Left renal cortex interstitium (tissue), 4 donors: ENCODE measurements around the gene LRRC18. TPM values are rescaled to one million over a fixed set of nuclear protein-coding genes. Genes with fewer than 3 reads are reported as not detected.
A peak's percentile ranks its signal among the peaks of the same experiment; 100 is the strongest.

Experiments used
- DNase-seq, 4 donors: peaks; one replicate each; pipeline ENCODE4 v3.0.0-alpha.2; 2013; ENCODE audit warnings: low read depth in 4 of 4, low spot score in 2 of 4, missing footprints in 1 of 4
- polyA plus RNA-seq, 4 donors: library from polyadenylated mRNA; unstranded; fragments of 120-200 nt; gene quantifications; one replicate each; pipeline ENCODE4 v1.2.1, GENCODE V29; 2013; ENCODE audit not compliant: insufficient read length in 4 of 4

Gene LRRC18
- under 1 TPM in 3 of 4 donors, not detected in 1; 0.11 to 0.19 (median 0.17) TPM for polyA plus RNA-seq

DNA sequence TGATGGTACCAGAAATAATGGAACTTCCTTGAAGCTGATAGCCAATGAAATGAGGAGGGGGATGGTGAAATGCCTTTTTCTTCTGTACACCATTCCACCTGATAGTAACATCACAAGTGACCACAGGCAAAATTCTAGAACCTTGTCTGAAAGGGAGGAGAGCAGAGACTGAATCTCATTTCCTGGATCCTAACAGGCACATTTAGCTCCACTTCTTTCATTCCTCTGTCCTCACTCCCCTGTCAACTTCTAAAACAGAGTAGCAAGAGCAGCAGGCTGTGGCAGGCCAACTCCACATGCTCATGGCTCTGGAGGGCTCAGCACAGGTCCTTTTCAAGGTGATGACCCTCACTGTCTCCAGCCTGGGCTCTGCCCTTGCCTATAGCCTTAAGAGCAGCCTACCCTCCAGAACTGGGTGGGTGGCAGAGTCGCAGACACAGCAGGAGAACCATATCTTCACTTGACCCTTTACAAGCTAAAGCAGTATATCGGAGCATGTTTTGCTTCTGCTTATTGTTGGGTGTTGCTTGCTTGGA is at the start of gene LRRC18:
TSS of gene LRRC18 (minus strand) at position 51 of the 536 bp plus-strand sequence. CDS start 25,685 bp downstream, outside the sequence.
- DNase-seq, result no peak

DNA sequence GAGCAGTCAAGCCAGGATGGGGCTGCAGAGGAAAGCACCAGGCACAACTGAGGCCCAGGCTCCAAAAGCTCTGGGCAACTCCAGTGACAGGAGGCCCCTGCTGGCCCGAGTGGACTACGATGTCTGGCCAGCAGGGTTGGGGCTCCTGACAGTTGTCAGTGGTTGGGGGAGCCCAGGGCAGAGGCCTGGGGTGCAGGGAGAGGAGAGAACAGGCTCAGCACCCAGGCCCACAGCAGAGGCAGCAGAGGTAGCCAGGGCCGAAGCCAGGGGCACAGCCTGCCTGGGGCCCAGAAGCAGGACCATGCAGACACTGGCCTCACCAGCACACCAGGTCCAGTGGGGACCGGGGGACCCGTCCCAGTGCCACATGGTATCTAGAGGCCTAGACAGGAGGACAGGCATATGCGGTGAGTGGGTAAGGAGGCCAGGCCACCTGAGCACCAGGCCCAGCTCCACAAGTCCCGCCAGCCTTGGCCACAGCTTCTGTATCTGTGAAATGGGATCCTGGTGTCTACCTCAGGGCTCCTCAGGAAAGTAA is 46.0 kb upstream of the LRRC18 start:
- DNase-seq, result no peak

DNA sequence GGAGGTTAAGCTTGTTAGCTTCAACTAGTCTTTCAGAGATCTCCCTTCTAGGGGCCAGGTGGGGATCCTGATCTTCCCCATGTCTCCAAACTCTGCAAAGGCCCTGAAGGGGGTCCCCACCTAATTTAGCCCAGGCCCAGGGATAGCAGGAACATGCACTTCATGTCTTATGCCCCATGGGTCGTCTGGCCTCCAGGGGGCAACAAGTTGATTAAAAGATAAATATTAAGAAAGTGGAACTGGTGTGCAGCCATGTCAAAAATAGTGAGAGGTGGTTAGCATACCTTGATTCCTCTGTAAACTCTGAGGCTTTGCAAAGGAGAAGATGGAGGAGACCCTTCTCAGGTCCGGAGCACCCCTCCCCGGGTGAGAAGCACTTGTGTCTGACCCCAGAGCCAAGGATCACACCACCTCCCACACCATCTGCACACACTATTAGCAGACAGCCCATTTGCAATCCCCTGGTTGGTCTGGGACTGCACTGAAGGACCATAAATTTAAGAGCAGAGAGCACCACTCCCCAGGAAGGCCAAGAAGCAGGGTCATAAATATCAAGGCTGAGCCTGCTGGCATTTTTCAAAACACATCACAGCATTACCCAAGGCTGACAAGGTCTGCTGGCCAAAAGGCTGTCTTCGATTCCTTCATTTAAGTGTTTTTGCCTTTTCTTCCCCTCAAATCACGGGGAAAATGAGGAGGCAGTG is 44.2 kb upstream of the LRRC18 start:
- DNase-seq, result no peak

DNA sequence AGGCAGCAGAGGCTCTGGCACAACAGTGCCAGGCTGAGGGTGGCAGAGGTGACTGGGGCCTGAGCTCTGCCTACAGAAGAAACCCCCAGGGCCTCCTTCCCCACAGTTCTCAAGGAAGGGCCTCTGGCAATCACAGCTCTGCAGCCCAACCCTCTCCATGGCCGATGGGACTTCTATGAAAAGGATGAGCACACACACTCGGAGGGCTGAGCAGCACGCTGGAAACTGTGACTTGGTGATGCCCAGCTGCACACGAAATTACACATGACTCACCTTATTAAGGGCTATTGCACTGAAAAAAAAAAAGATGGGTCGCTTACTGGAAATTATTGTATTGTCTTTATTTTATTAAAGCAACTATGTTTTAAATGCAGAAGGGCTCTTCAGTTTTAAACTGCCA is 42.9 kb upstream of the LRRC18 start:
- no peak for DNase-seq

DNA sequence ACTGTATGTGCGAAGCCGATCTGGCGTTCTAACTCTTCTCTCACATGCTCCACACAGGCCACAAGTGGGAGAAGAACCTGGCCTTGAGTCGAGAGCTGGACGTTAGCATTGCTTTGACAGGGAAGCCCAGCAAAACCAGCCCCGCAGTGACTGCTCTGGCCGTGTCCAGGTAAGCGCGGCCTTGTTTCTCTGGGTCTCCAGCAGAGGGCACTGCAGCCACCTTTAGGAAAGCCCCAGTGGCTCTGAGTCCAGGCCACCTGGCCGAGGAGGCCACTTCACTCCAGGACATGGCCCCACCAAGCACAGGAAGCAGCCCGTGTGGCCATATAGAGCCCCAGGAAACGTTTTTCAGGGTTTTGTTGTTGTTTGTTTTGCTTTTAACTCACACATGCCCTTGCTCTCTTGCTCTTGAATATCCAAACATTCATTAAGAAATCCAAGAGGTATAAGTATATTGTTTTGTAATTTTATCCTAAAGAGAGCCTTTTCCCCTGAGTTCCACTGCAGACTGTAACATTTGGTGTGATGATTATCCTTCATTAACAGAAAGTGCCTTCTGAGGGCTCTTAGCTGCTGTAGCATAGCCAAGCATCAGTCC is 41.8 kb upstream of the LRRC18 start:
- peak in 1 of 4 donors; percentile 21 for DNase-seq

DNA sequence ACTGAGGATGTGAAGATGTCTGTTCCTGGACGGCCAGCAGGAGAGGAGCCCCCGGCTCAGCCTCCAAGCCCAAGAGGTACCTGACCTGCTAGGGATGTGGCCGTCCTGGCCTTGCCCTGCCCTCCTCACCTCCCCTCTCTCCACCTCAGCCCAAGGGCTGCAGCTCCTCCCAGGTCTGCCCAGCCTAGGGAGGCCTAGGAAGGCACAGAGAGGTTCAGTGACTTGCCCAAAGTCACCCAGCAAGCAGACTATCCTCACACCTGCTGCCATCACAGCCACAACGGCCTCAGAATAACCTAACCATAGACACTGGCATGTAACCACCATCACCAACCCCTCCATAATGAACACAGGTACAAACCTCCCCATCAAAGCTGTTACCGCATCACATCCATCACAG is 38.7 kb upstream of the LRRC18 start:
- no peak for DNase-seq

DNA sequence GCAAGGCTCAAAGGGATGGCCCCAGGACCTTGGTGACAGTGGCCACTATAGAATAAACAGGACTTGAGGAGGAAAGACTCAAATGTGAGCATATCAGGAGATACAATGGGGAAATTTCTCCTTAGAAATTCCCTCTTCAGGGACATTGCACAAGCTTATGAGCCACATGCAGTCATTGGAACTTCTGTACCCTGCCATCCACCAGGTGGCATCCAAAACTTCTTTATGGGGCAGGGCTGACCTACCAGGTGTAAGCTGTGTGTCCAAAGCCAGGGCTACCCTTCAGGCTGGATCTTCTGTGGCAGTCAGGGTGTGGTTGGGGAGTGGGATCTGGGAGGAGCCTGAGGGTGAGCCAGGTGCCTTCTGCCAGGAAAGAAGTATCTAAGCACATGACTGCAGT is 36.6 kb upstream of the LRRC18 start:
- DNase-seq, result no peak

DNA sequence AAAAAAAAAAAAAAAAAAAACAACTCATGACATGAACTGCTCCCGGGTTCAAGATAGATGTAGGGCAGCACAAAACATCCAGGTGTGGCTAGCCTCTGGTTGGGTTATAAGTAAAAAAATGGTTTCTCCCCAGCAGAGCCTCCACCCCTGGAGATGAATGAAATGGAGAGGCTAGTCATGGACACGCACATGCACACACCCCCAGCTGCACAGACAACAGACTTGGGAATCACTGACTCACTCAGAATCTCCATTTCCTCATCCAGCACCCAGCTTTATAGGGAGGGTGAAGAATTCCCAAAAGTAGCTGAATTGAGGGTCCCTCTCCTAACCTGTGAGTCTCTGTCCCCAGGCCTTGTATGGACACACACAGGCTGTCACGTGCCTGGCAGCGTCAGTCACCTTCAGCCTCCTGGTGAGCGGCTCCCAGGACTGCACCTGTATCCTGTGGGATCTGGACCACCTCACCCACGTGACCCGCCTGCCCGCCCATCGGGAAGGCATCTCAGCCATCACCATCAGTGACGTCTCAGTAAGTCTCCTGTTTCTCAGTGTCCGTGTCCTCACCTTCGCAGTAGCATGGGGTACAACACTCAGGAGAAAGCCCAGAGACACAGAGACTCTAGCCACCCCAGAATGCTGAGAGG is 35.0 kb upstream of the LRRC18 start:
- no peak for DNase-seq

DNA sequence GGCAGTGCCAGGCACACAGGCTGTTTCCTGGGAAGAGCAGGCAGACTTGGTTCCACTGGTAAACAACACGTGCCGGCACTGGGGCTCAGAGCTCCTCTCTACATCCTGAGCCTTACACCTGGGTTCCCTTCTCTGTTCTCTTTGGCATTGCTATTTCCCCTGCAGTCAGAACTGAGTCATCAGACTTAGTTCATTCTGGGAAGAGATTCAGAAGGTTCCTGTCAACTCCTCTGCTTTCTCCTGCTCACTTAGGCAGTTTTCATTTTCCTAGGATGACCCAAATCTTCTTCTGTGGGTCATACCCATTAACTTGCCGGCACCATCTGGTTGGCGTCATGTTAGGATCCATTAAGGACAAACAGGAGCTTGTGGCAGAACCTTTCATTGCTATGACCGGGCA is 33.4 kb upstream of the LRRC18 start:
- DNase-seq, result no peak

DNA sequence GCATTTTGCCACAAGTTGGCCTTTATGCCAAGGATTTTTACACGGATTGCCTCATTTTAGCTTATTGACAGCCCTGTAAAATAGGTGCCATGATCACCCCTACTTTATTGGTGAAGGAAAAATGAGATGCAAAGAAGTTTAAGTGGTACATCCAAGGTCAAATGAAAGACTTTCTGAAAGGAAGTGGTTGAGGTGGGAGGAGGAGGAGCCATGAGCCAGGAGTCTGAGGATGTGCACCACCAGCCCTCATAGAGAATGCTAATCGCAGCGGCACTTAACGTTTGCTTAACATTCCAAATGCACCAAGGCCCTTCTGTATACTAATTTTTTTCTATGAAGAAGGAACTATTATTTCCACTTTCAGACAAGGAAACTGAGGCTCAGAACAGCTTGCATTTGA is 31.0 kb upstream of the LRRC18 start:
- DNase-seq, result no peak

DNA sequence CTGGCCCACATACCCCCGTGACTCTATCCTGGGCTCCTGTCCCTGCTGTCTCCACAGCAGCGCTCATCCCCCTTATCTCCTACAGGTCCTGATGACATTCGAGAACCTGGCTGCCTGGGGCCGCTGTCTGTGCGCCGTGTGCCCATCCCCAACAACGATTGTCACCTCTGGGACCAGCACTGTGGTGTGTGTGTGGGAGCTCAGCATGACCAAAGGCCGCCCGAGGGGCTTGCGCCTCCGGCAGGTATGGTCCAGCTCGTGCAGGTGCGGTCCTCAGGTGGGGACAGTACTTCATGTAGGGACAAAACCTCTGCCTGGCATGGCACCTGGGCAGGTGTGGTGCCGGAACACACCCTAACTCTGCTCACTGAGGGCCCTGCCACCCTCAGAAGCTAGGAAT is 30.4 kb upstream of the LRRC18 start:
- DNase-seq, result no peak

DNA sequence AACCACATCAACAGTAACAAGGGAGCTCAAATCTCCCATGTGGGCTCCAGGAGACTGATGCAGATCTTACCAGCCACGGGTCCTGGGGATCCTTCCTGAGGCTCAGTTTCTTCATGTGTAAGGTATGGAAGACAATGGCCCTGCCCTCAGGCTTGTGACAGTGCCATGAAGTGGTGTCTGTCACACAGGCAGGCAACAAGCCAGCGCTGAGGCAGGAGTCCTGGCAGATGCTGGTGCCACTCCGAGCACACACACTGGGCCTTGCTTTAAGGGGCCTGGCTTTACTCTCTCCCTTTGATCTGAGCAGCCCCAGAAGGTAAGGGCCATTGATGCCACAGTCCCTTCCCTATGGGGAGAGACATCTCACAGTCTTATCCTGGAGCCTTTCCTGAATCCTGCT is 28.4 kb upstream of the LRRC18 start:
- no peak for DNase-seq

DNA sequence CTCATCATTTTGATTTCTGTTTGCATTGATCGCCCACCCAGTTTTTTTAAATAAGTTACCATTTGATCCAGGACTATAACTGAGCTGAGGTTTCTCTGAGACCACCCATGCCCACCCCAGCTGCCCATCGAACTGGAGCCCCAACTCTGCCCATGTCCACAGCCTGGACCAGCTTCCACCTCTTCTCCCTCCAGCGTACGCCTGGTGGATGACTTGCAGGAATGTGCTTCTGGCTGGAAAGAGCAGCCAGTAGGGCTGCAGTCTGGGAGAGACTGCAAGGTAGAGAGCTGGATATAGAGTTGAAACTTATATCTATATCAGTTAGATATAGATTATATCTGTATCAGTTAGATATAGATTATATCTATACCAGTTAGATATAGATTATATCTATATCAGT is 25.8 kb upstream of the LRRC18 start:
- DNase-seq, result no peak

DNA sequence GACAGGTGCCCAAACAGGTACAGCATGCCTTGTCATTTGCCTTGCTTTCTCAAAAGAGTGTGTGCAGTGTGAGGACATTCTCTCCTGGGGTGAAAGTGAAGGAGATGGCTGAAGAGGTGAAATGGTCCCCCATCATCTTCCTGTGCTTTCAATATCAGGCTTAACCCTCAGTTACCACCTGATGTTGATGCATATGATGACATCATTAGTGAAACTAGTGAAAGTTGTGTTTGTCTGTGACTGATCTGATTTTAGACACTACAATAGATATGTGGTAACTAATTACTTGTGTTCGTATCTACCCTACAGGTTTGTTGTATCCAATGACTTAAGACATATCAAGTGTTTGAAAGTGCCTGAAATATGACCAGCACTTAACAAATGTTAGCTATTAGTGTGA is 24.4 kb upstream of the LRRC18 start:
- no peak for DNase-seq

DNA sequence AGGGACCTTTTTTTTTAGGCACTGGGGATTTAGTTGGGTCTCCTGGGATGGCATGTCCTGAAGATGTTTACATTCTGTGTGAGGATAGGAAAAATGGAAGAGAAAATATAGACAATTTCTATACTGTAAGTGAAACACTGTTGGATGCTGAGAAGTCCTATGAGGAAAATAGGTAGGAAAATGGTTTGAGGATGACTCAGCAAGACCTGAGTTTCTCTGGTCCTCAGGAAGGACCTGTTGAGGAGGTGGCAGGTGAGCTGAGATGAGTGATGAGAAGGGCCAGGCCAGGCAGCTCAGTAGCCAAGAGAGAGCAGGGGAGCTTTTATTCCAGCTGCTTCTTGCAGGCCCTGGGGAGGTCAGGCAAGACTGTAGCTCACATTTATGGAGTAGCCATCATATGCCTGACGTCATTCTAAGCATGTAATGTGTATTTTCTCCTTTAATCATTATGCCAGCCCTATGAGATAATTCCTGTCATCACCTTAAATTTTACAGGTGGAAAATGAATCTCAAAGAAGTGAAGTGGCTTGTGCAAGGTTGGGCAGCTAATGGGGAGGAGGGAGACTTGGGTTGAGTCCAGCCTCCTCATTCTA is 19.1 kb upstream of the LRRC18 start:
- DNase-seq, result peak in 1 of 4 donors; percentile 17

DNA sequence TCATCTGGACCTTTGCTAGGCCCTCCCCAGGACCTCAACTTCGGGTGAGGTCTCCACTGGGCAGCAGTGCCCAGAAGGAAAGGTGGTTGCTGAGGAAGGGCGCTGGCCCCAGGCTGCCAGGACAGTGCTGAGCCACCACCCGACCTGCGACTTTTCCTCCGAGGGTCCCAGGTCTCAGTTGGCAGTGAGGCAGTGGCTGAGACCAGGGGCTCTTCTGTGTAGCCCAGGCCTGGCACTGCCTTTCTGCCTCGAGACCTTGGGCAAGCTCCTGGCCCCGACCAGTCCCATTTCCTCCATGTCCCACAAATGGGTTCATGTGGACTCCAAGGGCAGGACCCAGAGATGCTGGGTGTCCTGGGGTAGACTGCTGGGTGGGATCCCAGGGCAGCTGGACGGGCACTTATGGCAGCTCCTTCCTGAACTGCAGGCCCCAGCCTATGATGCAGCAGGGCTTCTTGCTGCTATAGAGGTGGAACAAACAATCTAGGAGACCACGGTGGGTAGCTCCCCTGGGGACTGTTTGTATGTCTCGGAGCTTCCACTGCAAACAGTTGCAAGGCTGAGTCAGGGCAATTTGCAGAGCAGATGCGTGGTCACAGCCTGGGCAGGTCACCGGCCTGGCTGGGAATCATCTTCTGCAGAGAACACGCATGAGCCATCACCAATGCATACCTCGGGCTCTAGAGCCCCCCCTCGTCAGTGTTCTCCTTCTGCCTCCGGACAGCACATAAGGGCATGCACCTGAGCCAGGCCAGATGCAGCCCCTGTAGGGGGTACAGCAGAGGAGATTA is 17.9 kb upstream of the LRRC18 start:
- DNase-seq, result no peak

DNA sequence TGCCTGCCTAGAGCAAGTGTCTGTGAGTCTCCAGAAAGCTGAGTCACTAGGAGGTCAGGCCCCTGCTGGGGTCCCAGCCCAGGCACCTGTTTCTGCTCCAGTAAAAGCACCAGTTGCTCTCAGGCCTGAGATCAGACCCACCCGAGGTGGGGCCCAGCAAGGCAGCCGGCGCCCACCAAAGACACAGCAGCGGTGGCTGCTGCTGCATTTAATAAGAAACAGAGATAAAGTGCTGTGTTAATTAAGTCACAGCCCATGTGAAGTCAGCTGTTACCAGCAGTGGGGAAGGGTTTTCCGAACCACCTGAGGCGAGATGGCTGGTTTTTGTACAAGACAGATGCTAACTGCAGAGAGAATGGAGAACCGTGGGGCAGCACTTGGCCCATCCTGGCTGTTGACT is 12.1 kb upstream of the LRRC18 start:
- DNase-seq, result no peak

DNA sequence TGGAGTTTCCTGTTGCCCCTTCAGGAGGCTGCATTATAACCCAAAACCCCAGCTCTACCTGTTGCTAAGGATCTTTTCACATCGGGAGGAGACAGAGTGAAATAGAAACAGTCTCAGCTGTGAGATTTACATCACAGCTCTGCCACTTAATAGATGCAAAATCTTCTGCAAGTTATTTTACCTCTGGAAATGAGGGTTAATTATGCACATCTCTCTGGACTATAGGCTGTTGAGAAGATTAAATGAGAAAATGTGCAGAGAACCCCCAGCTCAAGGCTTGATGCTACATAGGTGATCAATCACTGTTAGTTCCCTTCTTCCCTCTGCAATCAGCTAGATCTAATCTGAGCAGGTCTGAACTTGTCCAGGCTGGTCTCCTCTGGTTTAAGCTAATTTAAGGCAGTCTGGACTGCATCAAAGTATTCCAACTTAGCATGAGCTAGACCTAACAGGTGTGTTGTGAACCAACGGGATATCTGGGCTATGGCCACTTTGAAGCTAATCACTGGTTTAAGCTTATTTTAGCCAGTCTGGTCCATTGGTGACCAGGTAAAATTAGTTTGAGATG is 8.9 kb upstream of the LRRC18 start:
- no peak for DNase-seq

DNA sequence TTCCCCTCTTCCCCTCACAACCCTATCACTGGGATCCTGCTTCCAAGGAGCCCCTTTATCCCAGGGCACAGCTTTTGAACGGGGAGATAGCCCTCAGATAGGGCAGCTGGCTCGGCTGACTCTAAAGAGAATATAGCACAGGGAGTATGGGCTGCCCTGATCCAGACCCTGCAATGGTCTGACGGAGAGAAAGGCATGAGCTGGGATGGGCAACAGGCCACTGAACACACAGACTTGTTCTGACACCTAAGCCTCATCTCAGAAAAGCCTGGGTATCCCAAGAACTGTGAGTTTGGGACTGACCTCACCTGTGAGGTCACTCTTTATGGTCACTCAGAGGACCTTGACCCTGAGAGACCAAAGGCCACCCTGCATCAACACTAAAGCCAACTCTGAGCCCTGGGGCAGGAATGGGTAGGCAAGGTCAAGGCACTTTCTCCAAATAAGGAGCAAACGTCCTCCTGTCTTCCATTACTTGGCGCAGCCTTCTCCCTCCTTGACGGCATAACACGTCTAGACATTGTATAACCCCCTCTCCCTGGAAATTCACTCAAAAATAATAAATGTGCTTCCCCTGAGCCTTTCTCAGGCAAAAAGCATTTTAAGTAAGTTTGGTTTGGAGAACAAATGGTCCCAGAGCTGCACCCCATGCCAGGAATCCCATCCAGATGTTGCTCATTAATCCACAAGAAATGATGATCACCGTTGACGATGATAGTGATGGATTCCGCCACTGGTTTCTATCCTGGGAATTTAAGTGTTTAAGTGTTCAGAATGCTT is 8.2 kb upstream of the LRRC18 start:
- no peak for DNase-seq
